SW480 (cell line): ENCODE results near the gene EDRF1.
"Not testable (repeated sequence)": the region's sequence is repeated elsewhere in the genome, so short reads cannot be mapped to it uniquely, and the experiment has no call there.

Experiments used
- DNase-seq: peaks from one replicate; pipeline ENCODE4 v3.0.0-alpha.2; 2016; ENCODE audit warnings: low spot score

The EDRF1 gene, protein sequence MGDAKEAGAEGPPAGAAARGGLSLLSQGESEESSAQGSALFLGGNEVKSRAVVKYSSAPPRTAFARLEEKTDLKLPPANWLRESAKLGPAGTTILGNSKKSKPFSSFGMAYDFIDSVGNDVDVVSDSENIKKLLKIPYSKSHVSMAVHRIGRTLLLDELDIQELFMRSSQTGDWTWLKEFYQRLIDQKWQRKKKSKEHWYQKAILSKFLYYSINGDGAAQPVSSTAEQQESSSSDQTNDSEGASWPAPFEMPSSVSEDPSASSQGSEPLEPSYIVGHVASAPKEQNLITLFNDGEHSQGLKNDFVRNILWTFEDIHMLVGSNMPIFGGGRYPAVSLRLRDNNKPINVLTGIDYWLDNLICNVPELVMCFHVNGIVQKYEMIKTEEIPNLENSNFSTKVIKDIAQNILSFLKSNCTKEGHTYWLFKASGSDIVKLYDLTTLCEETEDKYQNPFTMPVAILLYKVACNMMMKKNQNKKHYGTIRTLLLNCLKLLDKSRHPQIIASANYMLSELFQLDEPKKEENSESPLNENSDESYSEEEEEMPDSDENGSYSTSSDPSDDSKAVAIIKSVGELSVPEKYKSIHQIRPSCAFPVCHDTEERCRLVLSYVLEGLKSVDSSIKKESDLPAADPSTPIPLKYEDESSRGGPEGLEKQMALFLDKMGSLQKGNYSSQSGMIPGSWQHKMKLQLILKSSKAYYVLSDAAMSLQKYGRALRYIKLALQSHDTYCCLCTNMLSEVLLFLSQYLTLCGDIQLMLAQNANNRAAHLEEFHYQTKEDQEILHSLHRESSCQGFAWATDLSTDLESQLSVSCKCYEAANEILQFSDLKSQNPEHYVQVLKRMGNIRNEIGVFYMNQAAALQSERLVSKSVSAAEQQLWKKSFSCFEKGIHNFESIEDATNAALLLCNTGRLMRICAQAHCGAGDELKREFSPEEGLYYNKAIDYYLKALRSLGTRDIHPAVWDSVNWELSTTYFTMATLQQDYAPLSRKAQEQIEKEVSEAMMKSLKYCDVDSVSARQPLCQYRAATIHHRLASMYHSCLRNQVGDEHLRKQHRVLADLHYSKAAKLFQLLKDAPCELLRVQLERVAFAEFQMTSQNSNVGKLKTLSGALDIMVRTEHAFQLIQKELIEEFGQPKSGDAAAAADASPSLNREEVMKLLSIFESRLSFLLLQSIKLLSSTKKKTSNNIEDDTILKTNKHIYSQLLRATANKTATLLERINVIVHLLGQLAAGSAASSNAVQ

DNA sequence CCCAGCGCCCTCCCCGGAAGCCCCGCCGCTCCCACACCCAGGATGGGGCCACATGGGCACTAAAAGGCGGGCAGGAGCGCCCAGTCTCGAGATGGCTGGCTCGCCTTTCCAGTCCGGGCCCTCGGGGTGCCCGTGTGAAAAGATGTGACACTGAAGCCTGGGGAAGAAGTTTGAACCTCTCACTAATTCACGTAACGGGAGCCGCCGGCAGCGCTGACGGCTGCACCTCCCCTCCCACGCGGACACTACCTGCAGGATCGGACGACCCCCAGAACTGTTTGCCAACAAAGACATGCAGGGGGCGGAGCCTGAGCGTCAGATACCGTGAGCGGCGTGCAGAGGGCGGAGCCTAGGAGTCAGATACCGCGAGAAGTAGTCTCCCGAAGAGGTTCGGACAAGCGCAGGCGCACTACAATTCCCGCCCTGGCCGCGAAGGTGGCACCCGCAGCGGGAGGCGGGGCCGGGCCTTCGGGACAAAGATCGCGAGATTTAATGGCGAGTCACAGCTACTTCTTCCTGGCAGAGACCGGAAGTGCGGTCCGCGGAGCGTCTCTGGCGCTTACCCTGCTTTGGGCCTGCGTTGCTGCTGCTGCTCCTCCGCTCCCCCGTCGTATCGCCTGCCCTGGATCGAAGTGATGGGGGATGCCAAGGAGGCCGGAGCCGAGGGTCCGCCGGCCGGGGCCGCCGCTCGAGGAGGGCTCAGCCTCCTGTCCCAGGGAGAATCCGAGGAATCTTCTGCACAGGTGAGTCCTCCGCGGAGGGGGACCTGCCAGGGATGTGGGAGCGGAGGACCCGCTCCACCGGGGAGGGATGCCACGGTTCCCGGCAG is at the start of gene EDRF1:
Gene EDRF1 (plus strand): TSS at position 537 of the 829 bp plus-strand sequence. CDS start 99 bp downstream, at position 636.
- DNase-seq, result peak; percentile 98

DNA sequence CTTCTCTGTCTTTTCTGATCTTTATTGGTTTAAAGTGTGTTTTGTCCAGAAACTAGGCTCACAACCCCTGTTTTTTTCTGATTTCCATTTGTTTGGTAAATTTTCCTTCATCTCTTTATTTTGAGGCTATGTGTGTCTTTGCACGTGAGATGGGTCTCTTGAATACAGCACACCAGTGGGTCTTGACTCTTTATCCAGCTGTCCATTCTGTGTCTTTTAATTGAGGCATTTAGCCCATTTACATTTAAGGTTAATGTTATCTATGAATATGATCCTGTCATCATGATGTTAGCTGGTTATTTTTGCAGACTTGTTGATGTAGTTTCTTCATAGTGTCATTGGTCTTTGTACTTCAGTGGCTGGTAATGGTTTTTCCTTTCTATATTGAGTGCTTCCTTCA is 46.6 kb upstream of the EDRF1 start:
- DNase-seq, result no peak

DNA sequence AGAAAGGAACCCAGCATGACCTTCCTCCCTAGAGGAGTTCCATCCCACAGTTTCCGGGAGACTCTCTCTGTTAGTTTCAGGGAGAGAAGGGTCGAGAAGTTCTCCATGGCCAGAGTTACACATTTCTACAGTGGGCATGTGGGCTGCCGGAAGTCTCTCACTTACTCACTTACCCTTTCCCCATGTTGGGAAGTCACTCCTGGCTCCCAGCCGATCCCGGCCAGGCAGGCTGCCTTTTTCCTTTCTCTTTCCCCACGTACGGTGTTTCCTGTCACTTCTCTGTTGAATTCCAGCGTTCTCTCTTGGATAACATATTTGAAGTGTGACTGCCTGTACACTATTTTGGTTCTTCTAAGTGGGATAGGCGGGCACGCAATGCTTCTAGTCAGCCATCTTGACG is 40.1 kb upstream of the EDRF1 start:
- DNase-seq, result no peak

DNA sequence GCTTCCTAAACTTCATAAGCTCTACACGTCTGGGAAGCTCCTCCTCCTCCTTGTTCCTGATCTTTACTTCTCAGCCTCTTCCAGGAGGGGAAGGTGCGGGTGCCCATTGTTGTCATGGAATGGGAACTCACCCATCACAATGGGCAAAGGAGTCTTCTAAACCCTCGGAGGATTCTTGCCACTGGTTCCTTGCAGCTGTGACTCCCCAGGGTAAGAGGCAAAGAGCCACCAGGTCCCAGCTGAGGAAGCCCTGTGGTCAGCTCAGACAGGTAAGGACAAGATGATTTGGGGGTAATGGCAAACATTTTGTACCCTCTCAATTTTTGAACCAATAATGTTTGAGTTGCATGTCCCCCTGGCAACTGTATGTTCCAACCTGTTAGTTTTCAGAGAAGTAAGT is 36.4 kb upstream of the EDRF1 start, which contains the start of gene TEX36:
Gene TEX36 (minus strand): TSS at position 101 of the 400 bp plus-strand sequence. CDS start 174 bp downstream, outside the sequence.
- no peak for DNase-seq

DNA sequence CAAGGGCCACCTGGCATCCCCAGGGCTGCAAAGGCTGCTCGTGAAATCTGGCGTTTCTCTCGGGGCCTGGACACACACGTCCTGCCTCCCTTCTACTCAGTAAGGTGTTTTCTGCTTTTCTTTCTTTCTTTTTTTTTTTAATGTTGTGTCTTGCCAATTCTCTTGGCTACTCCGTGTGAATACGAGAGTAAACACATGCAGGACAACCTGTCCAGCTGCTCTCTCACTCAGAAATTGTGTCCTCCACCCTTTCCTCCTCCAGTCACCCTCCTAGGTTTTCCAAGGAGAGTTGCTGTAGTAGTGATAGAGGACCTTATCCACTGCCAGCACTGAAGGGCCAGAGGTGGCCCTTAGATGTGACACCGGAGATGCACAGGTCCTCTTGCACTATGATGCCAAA is 35.7 kb upstream of the EDRF1 start:
- no peak for DNase-seq

DNA sequence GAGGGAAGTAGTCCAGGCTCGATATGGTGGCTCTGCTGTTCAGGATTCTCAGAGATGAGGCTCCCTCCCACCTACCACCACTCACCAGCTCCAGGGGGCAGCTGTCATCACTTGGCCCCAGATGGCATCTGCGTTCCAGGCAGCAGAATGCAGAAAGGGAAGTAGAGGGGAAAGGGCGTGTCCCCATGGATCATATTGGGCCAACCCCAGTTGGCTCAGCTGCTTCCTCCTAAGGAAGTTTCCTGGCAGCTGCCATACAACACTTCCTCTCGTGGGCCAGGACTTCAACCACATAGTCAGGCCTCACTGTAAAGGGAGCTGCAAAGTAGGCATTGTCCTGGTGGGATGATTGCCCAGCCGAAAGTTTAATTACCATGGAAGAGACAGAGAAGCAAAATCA is 34.9 kb upstream of the EDRF1 start:
- DNase-seq, result no peak

DNA sequence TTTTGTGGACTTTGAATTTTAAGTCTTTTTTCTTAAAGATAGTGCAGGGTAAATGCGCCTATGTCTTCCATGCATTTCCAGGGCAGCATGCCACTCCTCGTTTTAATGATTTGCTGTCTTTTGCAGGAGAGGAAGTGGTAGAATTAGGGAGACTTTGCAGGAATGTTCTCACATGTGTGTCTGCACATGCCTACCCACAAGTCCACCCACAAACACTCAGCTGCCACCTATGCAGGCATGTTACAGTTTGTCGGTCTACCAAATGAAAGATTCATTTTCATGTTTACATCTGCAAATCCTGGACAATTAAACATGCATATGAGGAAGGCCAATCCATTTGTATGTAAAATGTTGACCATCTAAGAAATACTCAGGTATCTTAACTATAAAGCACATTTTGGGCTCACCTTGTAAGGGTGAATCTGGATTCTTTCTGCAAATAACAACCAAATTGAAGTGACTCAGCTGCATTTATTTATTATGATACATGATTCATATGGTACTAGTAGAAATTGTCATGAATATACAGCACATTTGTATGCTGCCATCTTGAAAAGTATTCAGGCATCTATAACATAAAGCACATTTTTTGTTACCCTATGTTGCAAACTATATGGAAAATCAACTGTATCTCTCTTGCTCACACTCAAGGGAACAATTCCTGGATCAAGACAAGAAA is 31.9 kb upstream of the EDRF1 start:
- DNase-seq, result no peak

DNA sequence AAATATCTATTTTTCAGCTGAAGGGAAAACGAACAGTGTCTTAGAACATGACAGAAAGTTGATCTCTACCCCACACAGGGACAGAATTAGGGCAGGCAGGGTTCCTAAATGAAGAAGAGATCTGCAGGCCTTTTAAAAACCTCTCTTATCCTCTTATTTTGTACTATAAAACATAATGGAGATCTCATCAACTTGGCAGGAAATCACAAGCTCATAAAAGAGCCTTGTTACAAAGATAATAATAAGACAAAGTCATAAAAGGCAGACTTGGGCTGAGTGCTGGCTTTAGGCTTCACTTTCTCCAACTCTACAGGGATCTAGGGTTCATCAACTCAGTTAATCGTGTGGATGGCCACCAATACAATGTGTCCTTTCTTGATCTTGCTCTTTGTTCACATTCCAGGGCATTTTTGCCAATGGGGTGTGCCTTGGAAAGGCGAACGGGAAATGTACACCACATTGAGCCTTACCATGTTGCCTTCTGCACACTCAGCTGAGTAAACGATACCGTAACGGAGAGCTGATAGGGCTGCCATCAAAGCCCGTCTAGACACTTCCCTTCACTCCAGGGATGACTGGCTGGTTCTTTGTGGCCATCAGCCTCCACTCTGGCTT is 29.4 kb upstream of the EDRF1 start:
- DNase-seq, result no peak

DNA sequence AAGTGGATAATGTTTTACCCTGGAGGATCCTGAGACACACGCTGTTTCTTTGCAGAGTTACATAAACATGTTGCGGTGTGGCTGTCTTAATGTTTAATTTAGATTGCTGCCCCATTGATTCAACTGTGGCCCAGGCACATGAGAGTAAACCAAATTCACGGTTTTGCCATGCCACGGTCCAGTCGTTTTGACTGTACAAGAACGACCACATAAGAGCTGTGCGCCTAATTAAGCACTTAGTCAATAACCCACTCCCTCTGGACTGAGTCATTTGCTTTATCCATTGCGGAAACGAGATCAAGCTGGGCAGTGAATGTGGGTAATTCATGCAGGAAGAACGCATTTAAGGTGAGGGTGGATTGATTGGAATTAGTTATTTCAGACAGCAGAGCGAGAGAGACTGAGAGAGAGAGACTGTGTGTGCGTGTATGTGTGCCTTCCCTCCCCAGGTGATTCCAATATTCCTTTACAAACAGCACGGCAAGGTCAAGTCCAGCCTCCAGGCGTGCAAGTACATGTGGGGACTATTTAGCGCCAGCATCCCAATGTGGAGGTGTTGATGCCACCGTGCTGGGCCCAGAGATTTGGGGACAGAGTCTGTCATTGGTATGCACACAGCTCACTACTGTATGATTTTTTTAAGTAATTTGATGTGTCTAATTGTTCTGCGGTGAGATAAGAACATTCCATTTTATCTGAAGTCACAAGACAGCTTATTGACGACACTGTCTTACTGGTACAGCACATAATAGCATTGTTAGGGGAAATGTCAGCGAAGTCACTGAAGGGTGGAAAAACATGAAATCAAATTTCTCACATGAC is 28.1 kb upstream of the EDRF1 start:
- DNase-seq, result peak; percentile 90

DNA sequence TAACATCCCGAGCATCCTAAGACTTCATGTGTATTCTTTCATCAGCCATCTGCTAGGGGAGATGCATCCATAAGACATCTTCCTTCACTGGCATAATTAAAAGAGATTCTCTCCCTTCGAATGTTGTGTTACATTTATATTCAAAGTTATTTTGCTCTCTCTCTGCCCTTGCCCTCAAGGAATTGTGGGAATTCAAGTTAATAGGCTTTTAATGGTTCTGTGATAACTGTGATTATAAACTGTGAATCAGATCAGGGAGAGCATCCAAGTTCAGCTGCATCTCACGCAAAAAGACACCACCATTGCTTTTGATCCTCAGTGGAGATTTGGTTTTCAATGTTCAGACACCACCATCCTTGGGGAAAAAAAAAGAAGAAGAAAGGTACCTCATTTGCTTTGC is 27.3 kb upstream of the EDRF1 start:
- no peak for DNase-seq

DNA sequence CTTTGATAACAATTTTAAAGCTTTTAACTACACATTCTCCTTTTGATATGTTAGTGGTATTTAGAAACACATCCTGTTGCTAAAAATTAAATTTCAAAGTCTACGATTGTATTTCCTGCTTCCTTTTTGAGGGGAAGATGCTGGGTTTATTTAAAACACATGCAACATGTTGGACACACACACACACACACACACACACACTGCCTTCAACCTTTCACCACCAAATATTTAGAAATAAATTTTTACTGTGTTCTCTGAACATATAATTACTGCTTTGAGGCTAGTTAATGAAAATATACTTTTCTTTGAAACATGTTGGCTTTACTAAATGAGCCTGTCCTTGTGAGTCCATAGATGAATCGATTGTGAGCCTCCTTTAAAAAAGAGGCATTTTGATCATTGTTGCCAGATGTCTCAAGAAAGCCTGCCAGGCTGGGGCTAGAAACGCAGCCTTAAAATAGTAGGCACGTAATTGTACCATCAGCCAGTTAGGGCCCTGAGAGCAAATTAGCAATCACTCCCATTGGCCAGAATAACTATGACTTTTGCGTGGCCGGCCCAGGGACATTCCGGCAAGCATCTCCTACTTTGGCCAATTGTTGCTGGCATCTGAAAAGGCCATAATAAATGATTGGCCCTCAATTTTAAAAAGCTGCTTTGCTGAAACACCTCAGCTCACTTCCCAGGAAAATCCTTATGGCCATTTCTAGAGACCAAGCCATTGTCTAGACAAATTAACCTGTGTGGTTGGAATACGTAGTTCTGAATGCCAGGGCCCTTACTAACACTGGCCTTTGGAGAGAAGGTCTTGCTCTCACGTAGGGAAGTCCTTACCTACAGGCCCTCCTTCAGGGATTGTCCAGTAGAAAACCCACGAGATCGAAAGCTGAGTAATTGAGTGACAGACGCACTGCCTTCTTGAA is 26.6 kb upstream of the EDRF1 start:
- DNase-seq, result no peak

DNA sequence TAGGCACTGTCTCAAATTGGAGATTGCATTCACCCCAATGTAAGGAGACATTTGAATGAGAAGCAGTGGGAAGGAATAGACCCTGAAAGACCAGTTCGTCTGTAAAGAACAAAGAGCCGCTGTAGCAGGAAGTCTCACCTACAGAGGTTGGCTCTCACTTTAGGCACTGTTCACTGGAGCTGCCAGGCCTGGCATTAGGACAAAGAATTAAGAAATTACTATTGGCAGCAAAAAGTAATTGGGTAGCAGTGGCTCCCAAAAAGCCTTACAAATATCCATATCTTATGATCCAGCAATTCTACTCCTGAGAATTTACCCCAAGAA is 26.0 kb upstream of the EDRF1 start:
- no peak for DNase-seq

DNA sequence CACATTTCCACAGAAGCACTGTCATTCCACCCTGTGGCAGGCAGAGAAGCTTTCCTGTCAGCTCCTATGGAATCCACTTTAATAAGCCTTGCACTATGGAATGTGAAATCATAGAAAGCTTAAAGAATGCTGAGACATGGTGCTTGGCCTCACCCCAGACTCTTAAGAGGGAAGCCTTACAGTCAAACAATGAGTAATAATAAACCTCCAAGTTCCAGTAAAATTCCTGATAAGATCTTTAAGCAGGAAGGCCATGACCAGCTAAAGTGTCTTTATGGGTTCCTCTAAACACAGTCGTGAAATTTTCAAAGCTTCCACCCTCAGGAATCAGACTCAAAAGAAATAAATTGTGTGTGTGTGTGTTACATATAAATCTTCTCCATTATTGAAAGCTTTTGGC is 24.6 kb upstream of the EDRF1 start:
- DNase-seq, result no peak

DNA sequence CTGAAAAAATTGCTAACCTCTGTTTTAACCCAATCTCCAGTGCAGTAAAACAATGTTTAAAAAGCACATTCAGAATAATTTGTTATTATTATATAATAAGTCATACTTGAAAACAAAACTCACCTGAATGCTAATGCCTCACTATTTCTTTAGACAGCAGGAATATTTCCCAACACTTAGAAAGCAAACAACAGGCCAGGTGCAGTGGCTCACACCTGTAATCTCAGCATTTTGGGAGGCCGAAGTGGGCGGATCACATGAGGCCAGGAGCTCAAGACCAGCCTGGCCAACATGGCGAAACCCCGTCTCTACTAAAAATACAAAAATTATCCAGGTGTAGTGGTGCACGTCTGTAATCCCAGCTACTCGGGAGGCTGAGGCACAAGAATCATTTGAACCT is 22.6 kb upstream of the EDRF1 start:
- not testable (repeated sequence) for DNase-seq

DNA sequence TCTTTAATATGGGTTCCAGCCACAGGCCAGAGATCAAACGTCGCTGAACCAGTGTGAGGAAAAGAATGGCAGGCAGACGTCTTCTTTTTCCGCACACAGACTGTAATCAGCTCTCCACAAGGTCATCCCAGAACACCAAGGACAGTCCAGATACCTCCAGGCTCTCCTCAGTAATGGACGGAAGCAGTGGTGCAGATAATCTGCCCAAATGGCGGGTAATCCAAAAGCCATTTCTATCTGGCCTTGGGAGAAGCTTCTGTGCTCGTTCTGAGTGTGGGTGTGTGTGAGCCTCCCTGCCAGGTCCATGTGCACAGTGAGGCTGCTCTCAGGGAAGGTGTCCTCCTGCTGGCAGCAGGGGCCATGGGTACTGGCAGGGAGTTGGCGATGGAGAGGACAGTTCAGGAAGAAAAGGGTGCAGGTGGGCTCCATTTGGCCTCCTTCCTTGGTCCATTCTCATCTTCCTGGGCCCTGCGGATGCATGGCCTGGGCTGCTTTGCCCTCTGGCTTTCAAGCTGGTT is 21.0 kb upstream of the EDRF1 start:
- DNase-seq, result no peak

DNA sequence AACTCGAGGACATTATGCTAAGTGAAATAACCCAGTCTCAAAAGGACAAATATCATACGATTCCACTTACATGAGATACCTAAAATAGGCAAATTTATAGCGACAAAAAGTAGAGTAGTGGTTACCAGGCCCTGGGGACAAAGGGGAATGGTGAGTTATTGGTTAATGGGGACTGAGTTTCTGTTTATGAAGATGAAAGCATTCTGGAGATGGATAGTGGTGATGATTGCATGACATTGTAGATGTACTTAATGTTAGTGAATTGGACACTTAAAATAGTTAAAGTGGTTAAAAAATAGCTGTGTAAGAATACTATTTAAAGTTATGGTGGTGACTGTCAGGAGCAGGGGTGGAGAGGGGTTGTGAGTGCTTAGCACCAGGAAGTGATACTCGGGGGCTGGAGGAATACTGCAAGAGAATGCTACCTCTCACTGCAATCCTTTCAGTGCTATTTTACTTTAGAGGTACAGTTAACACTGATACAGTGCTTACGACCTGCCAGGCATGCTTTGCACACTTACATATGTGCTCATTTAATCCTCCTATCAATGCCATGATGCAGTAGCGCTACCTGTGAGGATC is 19.9 kb upstream of the EDRF1 start:
- no peak for DNase-seq

DNA sequence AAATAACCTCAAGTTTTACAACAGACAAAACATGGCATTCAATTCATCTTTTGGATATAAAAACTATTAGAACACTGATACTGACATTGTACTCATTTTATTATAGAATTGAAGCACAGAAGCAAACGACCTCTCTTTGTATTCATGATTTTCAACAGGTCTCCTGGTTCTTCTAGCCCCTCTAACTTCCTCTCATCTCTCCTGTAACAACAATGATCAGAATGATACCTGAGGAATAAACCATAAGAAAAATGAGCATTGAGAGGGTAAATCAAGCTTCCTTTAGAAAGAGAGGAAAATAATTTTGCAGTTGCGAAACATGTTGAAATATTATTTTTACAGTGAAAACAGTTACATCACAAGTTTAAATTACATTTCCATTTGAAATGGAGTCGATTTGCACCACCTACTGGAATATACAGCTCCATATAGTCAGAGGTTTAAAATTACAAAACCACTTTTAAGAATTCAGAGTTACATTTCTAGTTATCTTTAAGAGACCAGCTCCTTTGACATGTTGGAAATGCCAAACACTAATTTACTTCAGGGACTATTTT is 19.1 kb upstream of the EDRF1 start:
- DNase-seq, result no peak
